NAMALWA (cell line): ENCODE measurements around the gene TBC1D2B.

ENCODE experiments used
- DNase-seq: peaks from one replicate; pipeline ENCODE4 v3.0.0-alpha.2; 2015; ENCODE audit warnings: low spot score

TBC1D2B gene

GRCh38 chr15:78054966-78055365 is 22.5 kb downstream of the TBC1D2B start:
- DNase-seq = no peak

DNA sequence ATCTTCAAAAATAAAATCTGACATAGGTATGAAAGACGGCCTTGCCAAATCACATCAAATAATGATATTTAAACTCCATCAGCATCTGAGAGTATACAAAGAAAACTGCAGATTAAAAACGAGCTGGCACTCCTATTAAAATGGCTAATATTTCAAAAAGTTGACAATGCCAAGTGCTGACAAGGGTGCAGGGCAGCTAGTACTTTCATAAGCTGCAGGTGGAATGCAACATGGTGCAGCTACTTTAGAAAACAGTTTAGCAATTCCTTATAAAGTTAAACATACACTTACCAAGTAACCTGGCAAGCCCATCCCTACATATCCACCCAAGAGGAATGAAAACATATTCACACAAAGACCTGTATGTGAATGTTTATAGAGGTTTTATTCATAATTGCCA is 23.0 kb downstream of the TBC1D2B start:
- no peak for DNase-seq

DNA sequence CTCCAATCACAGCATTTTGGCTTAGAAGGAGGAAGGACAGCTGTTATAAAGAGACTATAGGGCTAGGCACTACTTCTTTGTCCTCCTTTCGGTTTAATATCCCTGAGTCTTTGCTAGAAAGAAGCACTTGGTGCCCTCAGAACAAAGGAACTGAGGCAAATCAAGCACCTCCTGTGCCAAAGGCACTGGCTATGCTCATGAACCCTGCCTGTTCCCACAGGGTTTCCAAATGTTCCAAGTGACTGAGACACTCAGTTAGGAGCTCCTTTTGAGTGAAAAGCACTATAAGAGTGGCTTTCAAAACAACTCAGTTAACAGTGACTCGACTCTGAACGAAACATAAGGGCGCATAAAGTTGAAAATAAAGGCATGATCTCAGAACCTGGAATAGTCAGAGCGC is 25.0 kb downstream of the TBC1D2B start:
- no peak for DNase-seq

- no peak for DNase-seq
These were observed 25.5 kb downstream of the TBC1D2B start for GRCh38 chr15:78052001-78052401.

DNA sequence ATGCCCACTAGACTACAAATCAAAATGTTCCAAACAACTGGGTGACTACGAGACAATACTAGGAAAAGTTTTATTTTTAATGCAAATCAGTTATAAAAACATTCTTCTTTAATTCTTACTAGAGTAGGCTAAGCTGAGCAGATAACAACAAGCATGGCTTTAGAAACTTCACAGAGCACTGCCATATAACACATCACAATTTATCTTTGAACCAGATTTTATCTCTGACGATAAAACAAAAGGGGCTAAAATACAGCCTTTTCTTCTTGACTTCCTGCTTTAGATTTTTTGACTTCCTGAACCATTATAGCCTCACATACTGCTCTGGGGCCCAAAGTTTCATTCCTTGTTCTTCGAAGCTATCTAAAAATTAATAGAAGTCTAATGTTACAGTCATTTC is 25.9 kb downstream of the TBC1D2B start:
- no peak for DNase-seq

- DNase-seq = no peak
These were observed 26.7 kb downstream of the TBC1D2B start for GRCh38 chr15:78050826-78051225.

DNA sequence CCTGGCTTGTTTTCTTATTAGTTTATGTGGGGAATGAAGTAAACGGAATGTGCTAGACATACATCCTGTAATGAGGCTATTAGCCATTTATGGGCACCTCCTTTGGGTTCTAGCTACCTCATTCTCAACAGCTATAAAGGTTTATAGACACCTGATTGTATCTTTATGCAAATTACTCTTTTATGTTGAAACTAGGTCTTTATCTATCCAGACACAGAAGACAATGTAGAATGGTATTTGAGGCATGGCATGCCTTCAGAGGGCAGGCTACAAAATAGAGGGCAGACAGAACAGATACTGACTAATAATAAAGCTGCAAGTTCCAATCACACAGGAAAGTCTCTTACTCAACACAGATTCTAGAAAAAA is 27.1 kb downstream of the TBC1D2B start:
- DNase-seq = no peak

GRCh38 chr15:78049691-78050440 is 27.6 kb downstream of the TBC1D2B start:
- no peak for DNase-seq

DNA sequence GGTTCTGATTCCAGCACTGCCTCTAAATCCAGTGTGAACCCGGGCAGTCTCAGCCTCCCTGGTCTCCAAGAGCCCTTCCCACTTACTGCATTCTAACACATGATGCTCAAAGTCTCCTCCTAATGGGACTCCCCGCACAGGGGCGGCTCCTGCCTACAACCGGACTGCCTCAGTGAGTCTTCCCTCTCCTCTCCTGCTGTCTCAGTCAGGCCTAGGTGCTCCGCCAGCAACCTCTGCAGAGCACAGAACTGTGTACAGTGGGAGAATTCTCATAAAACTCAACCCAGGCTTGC is 28.9 kb downstream of the TBC1D2B start:
- no peak for DNase-seq

GRCh38 chr15:78047761-78048627 is 29.5 kb downstream of the TBC1D2B start:
- DNase-seq = no peak

GRCh38 chr15:78046796-78047341 is 30.6 kb downstream of the TBC1D2B start:
- DNase-seq = no peak

- DNase-seq = no peak
These were observed 32.3 kb downstream of the TBC1D2B start for GRCh38 chr15:78045189-78045588.

DNA sequence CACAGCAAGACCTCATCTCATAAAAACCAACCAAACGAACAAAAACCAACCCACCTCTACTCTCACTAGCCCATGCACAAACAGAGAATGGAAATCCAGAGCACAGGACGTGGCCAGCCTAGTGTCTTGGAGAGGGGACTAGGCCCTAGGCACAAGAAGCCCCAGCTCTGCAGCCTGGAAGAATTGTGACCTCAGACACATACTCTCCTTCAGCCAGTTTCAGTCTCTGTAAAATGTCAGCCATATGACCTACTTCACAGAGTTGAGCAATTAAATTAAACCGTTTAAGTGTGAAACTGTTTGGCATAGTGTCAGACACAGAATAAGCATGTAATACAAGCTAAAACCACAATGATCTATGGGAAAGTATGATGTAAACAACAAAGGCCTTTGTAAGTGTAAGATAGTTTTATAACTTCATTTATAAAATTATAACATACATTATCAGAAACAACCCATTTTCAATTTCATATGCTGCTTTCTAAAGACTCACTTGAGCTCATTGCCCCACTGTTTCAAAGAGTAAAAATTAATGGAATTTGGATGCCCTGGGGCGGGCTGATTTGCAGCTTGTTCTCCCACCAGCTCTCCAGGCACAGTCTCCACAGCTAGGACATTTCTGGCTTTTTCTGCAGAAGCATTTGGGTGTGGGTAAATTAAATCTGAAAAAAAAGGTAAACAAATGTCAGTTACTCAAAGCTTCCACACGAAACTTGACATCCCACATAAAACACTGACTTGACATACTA is 32.9 kb downstream of the TBC1D2B start:
- no peak for DNase-seq

- DNase-seq = no peak
These were observed 35.6 kb downstream of the TBC1D2B start for GRCh38 chr15:78041946-78042345.

GRCh38 chr15:78040653-78041244 is 36.8 kb downstream of the TBC1D2B start:
- no peak for DNase-seq

DNA sequence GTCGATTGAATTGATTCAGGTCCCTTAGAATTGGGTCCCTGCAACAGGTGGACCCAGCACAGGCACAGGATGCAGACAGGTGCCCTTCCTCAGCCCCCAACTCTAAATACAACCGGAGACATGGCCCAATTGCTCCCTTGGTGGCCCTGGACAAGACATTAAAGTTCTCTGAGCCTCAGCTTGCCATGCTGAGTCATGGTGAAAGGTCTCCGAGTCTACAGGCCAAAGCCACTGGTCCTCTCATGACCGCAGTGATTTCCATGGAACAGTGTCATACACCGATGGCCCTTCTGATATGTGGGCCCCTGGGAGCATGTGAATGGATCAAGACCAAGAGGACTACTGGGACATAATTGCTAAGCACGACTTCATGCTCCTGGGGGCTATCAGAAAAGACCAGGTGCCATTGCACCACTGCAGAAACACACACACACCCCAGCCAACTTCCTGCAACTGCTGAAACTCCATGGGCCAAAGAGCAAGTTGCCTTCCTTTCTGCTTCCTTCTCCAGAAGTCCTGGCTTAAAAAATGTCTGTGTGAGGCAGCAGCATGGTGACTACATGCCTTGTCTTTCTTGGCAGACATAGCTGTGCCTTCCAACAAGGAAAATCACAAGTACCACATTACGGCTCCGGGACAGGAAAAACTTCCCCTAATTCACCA is 38.8 kb downstream of the TBC1D2B start:
- no peak for DNase-seq

DNA sequence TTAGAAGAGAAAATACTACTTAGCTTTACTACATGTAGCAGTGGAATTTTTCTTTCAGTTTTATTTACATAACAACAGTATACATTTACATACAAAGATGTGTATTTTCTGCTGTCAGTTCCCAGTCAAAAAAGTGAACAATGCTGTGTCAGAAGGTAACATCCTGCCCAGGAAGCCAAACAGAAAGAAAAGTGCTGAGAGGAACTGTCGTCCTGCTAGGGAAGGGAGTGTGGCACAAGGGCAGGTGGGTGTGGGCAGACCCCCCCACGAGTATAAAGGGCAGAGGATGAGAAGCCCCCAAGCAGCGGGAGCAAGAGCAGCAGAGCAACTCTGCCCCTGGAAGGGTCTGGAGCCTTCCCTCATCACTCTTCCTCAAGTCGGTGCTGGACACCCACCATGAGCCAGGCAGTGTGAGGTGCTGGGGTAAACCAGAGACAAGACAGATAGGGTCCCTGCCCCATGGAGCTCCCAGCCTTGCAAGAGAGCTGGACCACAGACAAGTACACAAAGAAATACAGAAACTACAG is 39.7 kb downstream of the TBC1D2B start:
- DNase-seq = no peak

DNA sequence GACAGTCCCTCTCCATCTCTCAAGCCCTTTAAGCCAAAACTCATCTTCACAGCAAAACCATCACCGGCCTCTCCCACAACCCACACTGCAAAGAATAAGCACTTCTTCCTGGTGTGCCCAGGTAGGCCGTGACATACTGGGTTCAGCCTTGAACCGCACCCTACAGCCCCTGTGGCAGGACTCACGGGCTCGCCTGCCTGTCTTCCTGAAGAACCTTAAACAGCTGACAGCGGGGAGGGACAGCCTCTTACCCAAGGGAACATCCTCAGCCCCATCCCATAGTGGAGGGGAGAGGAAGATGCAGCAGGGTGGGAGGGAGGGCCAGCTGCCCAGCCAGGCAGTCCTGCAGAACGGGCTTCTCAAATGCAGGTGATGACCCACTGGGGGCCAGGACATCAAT is 40.2 kb downstream of the TBC1D2B start:
- no peak for DNase-seq

DNA sequence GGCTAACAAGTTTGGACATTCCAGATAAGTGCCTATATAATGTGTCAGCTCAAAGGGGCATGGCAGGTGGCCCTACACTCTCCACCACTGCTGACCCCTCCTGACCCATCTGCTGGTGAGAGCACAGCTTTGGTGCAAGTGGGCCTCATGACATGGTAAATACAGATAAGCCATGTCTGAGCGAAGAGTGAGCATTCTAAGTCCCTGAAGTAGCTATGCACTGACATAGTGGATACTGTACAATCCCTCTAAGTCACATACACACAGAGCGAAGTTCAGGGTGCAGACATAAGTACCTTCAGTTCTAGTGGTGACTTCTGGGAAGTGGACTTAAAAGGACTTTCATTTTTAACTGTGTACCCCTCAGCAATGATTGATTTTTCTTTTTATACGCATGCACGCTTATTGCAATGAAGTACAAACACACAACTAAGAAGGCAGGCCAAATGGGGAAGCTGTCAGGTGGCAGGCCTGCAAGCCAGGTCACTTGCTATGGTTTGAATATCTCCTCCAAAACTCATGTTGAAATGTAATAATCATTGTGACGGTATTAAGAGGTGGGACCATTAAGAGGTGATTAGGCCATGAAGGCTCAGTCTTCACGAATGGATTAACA is 41.5 kb downstream of the TBC1D2B start:
- no peak for DNase-seq

DNA sequence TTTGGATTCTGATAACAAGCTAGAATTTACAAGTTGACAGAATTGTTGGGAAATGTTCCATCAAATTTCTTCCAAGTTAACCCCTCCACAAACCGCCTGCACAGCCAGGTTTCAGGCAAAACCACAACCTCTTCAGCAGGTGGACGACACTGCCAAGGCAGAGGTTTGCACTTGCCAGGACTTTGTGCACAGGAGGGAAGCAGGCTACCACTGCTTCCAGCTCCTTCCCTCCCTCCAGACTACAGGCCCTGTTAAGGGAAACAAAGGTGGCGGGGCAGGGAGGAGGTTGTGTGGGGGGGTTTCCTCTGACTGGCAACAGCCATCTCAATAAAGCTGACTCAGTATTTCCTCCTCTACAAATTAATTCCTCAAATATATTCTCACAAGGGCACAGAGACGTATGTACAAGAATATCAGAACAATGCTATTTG is 42.2 kb downstream of the TBC1D2B start:
- DNase-seq = no peak
